ENCODE results near the gene CDK8. TPM values are rescaled to one million over a fixed set of nuclear protein-coding genes. Genes with fewer than 3 reads are reported as not detected.
A peak's percentile ranks its signal among the peaks of the same experiment; 100 is the strongest.
"Not testable (repeated sequence)": the region's sequence is repeated elsewhere in the genome, so short reads cannot be mapped to it uniquely, and the experiment has no call there.

The CDK8 gene
- polyA plus RNA-seq, 12 donors: 21.2 to 44.2 (median 31.7) TPM; not detected in 1

- no peak for DNase-seq
These were observed 4.4 kb upstream of the CDK8 start for GRCh38 chr13:26249551-26249950.

GRCh38 chr13:26252006-26252405, 1.9 kb upstream of the CDK8 start:
- not testable (repeated sequence) for DNase-seq

GRCh38 chr13:26253262-26253786, 605 bp upstream of the CDK8 start:
- DNase-seq: no peak

- DNase-seq: peak; percentile 38
These were observed 718 bp downstream of the CDK8 start for GRCh38 chr13:26254583-26255111.

GRCh38 chr13:26255115-26255514, 1.2 kb downstream of the CDK8 start:
- peak; percentile 8 for DNase-seq

GRCh38 chr13:26255691-26256277, 1.9 kb downstream of the CDK8 start:
- peak; percentile 8 for DNase-seq

- DNase-seq: no peak
These were observed 3.1 kb downstream of the CDK8 start for GRCh38 chr13:26257049-26257448.

- no peak for DNase-seq
These were observed 5.7 kb downstream of the CDK8 start for GRCh38 chr13:26259634-26260033.

GRCh38 chr13:26262156-26262555, 8.2 kb downstream of the CDK8 start:
- no peak for DNase-seq

GRCh38 chr13:26266311-26266710, 12.4 kb downstream of the CDK8 start:
- DNase-seq: no peak

GRCh38 chr13:26270707-26271106, 16.8 kb downstream of the CDK8 start:
- DNase-seq: no peak

- no peak for DNase-seq
These were observed 18.7 kb downstream of the CDK8 start for GRCh38 chr13:26272621-26273020.

GRCh38 chr13:26280295-26280694, 26.4 kb downstream of the CDK8 start:
- no peak for DNase-seq

- DNase-seq: no peak
These were observed 26.9 kb downstream of the CDK8 start for GRCh38 chr13:26280822-26281221.

GRCh38 chr13:26285911-26286310, 32.0 kb downstream of the CDK8 start:
- not testable (repeated sequence) for DNase-seq

GRCh38 chr13:26288838-26289237, 34.9 kb downstream of the CDK8 start:
- not testable (repeated sequence) for DNase-seq

- no peak for DNase-seq
These were observed 41.9 kb downstream of the CDK8 start for GRCh38 chr13:26295812-26296211.

GRCh38 chr13:26299168-26299750, 45.3 kb downstream of the CDK8 start:
- DNase-seq: no peak

- no peak for DNase-seq
These were observed 46.2 kb downstream of the CDK8 start for GRCh38 chr13:26300140-26300539.

- DNase-seq: no peak
These were observed 51.7 kb downstream of the CDK8 start for GRCh38 chr13:26305676-26306075.

GRCh38 chr13:26307701-26308100, 53.8 kb downstream of the CDK8 start:
- DNase-seq: no peak

GRCh38 chr13:26308250-26308649, 54.3 kb downstream of the CDK8 start:
- no peak for DNase-seq

- DNase-seq: no peak
These were observed 54.9 kb downstream of the CDK8 start for GRCh38 chr13:26308836-26309235.

- DNase-seq: no peak
These were observed 56.1 kb downstream of the CDK8 start for GRCh38 chr13:26310003-26310402.

Measured in muscle of arm (tissue), 12 donors.